Cardiac septum (tissue), 1 donor: Measurements from ENCODE around the gene SMO. TPM values are rescaled to one million over a fixed set of nuclear protein-coding genes. Genes with fewer than 3 reads are reported as not detected.
"Not testable (repeated sequence)": the region's sequence is repeated elsewhere in the genome, so short reads cannot be mapped to it uniquely, and the experiment has no call there.

Experiments used
- DNase-seq: peaks from one replicate; pipeline ENCODE4 v3.0.0-alpha.2; 2020; ENCODE audit warnings: low spot score
- intact Hi-C: fragments of 100-400 bp; cut with DNase I; formaldehyde crosslinking; loops from one replicate; pipeline ENCODE4 v1.14.0; 2022
- total RNA-seq: library from RNA; stranded (reverse); fragmentation: NEBNext Ultra II Directional; extraction: Animal tissue kit (Norgen Biotek cat#: 25700); gene quantifications from one replicate; pipeline ENCODE4 v1.2.1, GENCODE V29; 2021
- donor health status: DM: no; HTN: no; CAD: no.

The SMO gene
- total RNA-seq, 1 donor from 2014 or later: 4.7 TPM

DNA sequence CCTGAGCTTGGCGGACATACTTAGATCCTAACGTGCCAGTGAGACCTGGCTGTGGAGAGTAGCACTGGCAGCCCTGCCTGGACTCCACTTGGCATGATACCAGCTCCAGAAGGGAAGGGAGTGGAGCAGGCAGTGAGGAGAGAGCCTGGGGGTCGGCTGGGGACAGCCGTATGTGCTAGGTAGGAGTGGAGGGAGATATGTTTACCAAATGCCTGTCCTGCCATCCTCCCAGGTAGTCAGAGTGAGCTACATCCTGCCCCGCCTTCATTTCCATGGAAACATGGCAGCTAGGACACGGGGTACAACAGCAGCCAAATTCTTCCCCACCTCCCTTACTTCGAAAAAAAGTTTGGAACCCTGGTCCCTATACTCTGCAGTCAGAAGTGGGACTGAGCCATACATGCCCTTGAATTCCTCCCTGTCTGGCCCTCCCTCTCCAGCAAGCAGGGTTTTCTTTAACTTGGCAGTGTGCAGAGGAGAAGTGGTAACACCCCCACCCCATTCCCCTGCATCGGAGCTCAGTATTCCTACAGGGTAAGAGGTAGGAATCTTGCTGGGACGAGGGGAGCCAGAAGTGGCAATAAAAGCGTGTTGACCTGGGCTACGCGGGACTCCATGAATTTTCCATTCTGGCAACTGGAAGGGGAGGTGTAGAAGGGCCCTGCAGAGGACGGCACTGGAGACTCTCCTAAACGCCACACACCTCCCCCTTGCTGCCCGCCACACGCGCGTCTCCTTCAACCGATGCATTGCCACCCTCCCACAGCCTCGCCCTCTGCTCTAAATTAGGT is 20.0 kb upstream of the SMO start:
- intact Hi-C loops: no loop called here
- no peak for DNase-seq

GRCh38 chr7:129169171-129169671 is 19.2 kb upstream of the SMO start:
- intact Hi-C loops: no loop called here
- no peak for DNase-seq

DNA sequence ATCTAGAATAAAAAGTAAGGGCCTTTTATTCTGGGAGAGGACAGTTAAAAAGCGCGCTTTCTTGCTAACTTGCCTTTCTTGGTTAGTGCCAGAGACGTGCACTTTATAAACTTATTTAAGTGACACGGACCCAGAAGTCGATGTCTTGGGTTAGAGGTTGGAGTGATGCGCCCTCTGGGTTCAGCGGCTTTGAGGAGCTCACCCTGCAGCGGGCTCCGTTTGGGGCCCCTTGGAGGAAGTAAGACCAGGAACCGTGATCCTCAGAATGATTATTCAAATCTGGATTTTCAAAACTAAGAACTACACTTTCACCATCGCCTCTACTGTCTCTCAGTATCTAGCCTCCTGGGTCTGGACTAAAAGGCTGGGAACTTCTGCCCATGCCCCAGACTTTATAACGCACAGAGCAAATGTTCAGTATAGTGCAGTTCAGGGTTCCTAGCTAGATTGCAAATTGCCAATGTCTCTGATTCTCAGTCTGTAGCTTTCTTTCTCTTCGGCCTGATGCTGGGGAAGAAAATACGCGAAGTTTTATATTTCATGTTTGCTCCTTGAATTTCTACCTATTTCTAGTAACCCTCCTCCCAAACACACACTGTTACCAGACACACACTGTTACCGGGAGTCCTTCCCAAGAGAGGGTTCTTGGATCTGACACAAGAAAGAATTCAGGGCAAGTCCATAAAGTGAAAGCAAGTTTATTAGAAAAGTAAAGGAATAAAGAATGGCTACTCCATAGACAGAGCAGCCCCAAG is 18.6 kb upstream of the SMO start:
- intact Hi-C loops: no loop called here
- DNase-seq: no peak

GRCh38 chr7:129170441-129171021 is 17.9 kb upstream of the SMO start:
- intact Hi-C loops: no loop called here
- no peak for DNase-seq

DNA sequence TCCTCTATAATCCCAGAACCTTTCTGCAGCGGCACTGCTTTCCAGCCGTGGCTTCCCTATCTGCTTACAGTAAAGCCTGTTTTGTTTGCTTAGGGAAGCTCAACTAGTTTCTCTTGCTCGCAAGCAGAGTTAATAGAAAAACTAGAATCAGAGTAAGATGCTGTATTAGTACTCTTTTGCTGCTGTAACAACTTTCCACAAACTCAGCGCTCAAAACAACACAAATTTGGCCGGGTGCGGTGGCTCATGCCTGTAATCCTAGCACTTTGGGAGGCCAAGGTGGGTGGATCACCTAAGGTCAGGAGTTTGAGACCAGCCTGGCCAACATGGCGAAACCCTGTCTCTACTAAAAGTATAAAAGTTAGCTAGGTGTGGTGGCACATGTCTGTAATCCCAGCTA is 14.6 kb upstream of the SMO start:
- DNase-seq, intact Hi-C loops: not testable (repeated sequence)

- DNase-seq: no peak
- intact Hi-C loops: no loop called here
Observed at GRCh38 chr7:129176916-129177710, 11.3 kb upstream of the SMO start.

- intact Hi-C loops: no loop called here
Observed at GRCh38 chr7:129184981-129185670, 3.3 kb upstream of the SMO start.

GRCh38 chr7:129186749-129187260 is 1.6 kb upstream of the SMO start:
- intact Hi-C loops: no loop called here

More at GRCh38 chr7:129184981-129185670, 3.3 kb upstream of the SMO start:
- no peak for DNase-seq

GRCh38 chr7:129187681-129188371 is 607 bp upstream of the SMO start:
- no peak for DNase-seq
- intact Hi-C loops: no loop called here

More at GRCh38 chr7:129186749-129187260, 1.6 kb upstream of the SMO start:
- no peak for DNase-seq

- no peak for DNase-seq
Observed at GRCh38 chr7:129188892-129189660, 643 bp downstream of the SMO start.

DNA sequence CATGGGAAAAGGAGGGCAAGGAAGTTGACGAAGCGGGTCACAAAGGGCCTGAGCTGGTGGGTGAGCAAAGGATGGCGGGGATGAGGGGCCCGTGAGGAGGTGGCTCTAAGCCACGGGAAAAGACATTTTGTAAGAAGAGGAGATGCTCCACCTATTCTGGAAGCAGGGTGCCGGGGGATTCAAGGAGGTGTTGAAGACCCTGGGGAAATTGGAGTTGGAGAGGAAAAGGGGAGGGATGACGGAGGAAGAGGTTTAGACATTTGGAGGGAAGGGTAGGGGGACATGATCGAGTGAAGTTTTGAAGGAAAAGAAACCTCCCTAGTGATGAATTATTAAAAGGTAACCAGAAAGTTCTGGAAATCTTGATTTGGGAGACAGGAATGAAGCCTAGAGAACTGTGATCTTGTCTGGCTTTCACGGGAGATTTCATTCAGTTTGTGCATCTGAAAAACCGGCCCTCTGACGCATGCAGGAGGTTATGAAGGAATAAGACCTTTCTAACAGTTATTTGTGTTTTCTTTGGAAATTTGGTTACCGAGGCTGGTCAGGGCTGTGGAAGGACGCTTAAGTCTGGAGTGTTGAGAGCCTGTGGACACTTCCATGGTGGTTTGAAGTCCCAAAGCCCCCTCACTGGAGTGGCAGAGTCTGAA is 1.4 kb downstream of the SMO start:
- no peak for DNase-seq
- intact Hi-C loops: no loop called here

More at GRCh38 chr7:129188892-129189660, 643 bp downstream of the SMO start:
- intact Hi-C loops: no loop called here

DNA sequence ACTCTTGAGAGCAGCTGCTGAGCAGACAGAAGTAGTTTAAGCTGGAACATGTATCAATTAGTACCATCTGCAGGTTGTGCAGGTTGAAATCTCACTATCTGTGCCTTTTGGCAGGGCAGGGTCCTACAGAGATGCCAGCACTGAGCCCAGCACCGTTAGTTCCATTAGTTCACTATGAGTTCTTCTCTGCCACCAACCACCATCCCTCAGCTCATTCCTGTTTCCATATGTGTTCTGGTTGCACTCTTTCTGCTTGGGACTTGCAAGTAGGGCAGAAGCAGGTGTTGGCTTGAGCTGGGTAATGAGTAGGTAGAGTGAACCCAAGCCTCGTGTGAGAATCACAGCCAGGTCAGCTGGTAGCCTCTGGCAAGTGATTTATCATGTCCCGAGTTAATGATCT is 2.8 kb downstream of the SMO start:
- DNase-seq: no peak
- intact Hi-C loops: no loop called here

- DNase-seq: no peak
- intact Hi-C loops: no loop called here
Observed at GRCh38 chr7:129193892-129194291, 5.5 kb downstream of the SMO start.

- no peak for DNase-seq
- intact Hi-C loops: no loop called here
Observed at GRCh38 chr7:129197771-129198170, 9.3 kb downstream of the SMO start.

GRCh38 chr7:129199406-129199805 is 11.0 kb downstream of the SMO start:
- DNase-seq: no peak
- intact Hi-C loops: no loop called here

GRCh38 chr7:129202058-129202777 is 13.8 kb downstream of the SMO start:
- no peak for DNase-seq
- intact Hi-C loops: no loop called here
